ENCODE data around the gene CDK19.
"Not testable (repeated sequence)": the region's sequence is repeated elsewhere in the genome, so short reads cannot be mapped to it uniquely, and the experiment has no call there.

CDK19 gene

GRCh38 chr6:110613356-110613755 lies 201.9 kb downstream of the CDK19 start:
- DNase-seq (ENCODE audit: low read depth), result peak; percentile 27
- TF ChIP-seq, protein P1, sequence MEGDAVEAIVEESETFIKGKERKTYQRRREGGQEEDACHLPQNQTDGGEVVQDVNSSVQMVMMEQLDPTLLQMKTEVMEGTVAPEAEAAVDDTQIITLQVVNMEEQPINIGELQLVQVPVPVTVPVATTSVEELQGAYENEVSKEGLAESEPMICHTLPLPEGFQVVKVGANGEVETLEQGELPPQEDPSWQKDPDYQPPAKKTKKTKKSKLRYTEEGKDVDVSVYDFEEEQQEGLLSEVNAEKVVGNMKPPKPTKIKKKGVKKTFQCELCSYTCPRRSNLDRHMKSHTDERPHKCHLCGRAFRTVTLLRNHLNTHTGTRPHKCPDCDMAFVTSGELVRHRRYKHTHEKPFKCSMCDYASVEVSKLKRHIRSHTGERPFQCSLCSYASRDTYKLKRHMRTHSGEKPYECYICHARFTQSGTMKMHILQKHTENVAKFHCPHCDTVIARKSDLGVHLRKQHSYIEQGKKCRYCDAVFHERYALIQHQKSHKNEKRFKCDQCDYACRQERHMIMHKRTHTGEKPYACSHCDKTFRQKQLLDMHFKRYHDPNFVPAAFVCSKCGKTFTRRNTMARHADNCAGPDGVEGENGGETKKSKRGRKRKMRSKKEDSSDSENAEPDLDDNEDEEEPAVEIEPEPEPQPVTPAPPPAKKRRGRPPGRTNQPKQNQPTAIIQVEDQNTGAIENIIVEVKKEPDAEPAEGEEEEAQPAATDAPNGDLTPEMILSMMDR (IDR thresholded peaks at IDR 0.05; ENCODE audit: control insufficient read depth, insufficient read depth, low read depth, low read length, missing control alignments), result no peak
- H3K4me3 ChIP-seq (ENCODE audit: control insufficient read depth, low read depth, low read length), result no peak overlapping the region

GRCh38 chr6:110612298-110612697 lies 203.0 kb downstream of the CDK19 start:
- no peak overlapping the region for H3K4me3 ChIP-seq (ENCODE audit: control insufficient read depth, low read depth, low read length)
- DNase-seq (ENCODE audit: low read depth), result no peak
- TF ChIP-seq, protein P1 (IDR thresholded peaks at IDR 0.05; ENCODE audit: control insufficient read depth, insufficient read depth, low read depth, low read length, missing control alignments), result no peak

DNA sequence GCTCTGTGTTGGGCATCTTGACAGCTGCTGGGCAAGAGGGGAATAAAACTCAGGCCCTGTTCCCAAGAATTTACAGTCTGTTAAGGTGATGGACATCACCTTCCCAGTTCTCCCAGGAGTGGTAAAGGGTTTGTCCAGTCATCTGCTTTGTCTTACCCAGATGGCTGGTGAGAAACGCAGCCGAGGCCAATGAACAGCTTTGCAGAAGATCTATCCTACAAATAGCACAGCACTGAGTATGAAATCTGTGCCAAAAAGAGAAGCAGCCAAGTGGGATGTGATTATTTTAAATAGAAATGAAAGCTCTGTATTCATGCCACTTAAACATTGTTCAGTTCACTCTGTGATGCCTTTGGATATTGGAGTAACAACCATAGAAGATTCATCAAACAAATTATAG lies 206.2 kb downstream of the CDK19 start:
- DNase-seq (ENCODE audit: low read depth), result no peak
- TF ChIP-seq, protein P1 (IDR thresholded peaks at IDR 0.05; ENCODE audit: control insufficient read depth, insufficient read depth, low read depth, low read length, missing control alignments), result no peak
- no peak overlapping the region for H3K4me3 ChIP-seq (ENCODE audit: control insufficient read depth, low read depth, low read length)

DNA sequence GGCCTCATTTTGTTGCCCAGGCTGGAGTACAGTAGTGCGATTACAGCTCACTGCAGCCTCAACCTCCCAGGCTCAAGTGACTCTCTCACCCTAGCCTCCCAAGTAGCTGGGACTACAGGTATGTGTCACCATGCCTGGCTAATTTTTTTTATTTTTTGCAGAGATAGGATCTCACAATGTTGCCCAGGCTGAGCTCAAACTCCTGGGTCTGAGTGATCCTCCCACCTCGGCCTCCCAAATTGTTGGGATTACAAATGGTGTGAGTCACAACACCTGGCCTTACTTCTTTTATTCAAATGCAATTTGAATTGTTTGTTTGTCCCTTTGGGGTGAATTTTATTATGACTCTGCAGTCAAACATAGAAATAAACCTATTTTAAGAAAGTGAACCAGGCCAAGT lies 207.1 kb downstream of the CDK19 start:
- TF ChIP-seq, protein P1 (IDR thresholded peaks at IDR 0.05; ENCODE audit: control insufficient read depth, insufficient read depth, low read depth, low read length, missing control alignments), result no peak
- DNase-seq (ENCODE audit: low read depth), result no peak
- H3K4me3 ChIP-seq (ENCODE audit: control insufficient read depth, low read depth, low read length), result no peak overlapping the region

DNA sequence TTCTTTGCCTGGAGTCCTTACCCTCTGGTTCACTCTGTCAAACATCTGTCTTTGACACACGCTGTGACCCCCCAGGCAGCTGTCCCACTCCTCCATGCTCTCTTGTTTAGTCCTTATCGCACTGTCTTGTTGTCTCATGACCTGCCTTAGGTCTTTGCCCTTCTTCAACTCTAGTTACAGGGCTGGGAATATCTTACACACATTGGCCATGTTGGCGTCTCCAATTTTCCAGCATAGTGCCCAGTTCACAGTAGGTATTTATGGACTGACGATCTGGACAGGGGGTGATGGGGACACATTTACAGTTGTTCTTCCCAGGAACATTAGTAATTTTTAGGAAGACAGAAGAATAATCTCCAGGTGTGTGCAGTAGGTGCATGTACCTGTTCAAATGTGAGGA lies 209.1 kb downstream of the CDK19 start:
- no peak for DNase-seq (ENCODE audit: low read depth)

GRCh38 chr6:110600640-110601039 lies 214.6 kb downstream of the CDK19 start:
- not testable (repeated sequence) for DNase-seq (ENCODE audit: low read depth)

More for the DNA sequence above, 209.1 kb downstream of the CDK19 start:
- TF ChIP-seq, protein P1 (IDR thresholded peaks at IDR 0.05; ENCODE audit: control insufficient read depth, insufficient read depth, low read depth, low read length, missing control alignments), result no peak
- H3K4me3 ChIP-seq (ENCODE audit: control insufficient read depth, low read depth, low read length), result no peak overlapping the region

DNA sequence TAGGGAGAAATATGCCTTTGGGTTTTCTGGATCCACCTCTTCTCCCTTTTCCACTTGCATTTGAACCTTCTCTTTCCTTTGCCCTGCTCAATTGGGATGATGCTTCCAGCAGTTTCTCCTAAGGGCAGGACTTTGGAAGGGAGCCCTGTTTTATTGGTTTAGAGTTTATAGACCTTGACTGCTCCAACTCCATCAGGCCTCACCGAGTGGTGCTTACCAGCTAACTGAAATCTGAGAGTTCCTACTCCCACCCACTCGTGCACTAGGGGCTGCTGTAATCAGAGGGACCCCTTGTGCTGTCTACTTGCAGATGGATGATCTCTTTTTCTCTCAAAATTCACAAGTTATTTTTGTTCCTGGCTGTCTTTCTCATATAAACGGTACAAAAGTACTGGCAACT lies 217.5 kb downstream of the CDK19 start:
- no peak overlapping the region for H3K4me3 ChIP-seq (ENCODE audit: control insufficient read depth, low read depth, low read length)
- no peak for DNase-seq (ENCODE audit: low read depth)
- TF ChIP-seq, protein P1 (IDR thresholded peaks at IDR 0.05; ENCODE audit: control insufficient read depth, insufficient read depth, low read depth, low read length, missing control alignments), result no peak

More at GRCh38 chr6:110600640-110601039, 214.6 kb downstream of the CDK19 start:
- H3K4me3 ChIP-seq (ENCODE audit: control insufficient read depth, low read depth, low read length), result not testable (repeated sequence)
